Measurements from ENCODE around the gene GHR.

DNA sequence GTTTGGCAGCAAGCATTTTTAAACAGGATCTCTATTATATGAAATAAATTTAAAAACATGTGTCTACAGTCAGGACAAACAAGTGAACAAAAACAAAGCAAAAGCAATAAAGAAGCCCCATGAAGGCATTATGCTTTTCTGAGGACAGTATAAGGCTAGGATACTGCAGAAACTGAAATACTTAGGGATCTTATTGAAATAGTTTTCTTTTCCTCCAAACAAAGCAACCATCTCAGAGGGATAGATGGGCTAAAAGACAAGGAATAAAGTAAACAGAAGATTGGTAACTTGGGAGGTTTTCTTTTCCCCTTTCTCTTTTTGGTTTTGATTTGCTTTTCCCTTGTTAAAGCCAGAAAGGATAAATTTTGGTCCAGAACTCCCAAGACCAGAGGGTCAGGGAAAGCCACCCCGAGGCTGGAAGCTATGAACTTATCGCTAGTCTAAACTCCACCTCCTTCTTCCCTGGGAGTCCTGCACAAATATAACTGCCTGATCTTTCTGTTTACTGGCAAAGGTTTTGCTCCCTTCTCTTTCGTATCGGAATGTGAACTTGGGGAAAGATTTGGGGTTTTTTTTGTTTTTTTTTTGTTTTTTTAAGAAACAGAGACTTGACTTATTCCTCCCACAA lies 164.0 kb downstream of the GHR start:
- no peak for TF ChIP-seq CTCF (IDR thresholded peaks at IDR 0.05; ENCODE audit: insufficient read depth, low read length)
- no peak for TF ChIP-seq POLR2AphosphoS5 (IDR thresholded peaks at IDR 0.05; ENCODE audit: low read depth)
- no peak for TF ChIP-seq REST (IDR thresholded peaks at IDR 0.05; ENCODE audit: insufficient replicate concordance, low read depth)
- no peak for TF ChIP-seq SPI1 (IDR thresholded peaks at IDR 0.05; ENCODE audit: borderline replicate concordance, low read depth)

All from HL-60 (cell line).